Activated CD4-positive, alpha-beta T cell treated with anti-CD3 and anti-CD28 coated beads, Interleukin-2, amount 10 ng/mL, durations not matched to agents 7 days and 5 days (primary cell): ENCODE data around the gene DLX3. TPM values are rescaled to one million over a fixed set of nuclear protein-coding genes. Genes with fewer than 3 reads are reported as not detected.
A peak's percentile ranks its signal among the peaks of the same experiment; 100 is the strongest.

ENCODE experiments used
- CTCF ChIA-PET: fragments of 350-600 bp; sonication (Branson Sonifier 250); formaldehyde crosslinking; loops from one replicate; lab custom pipeline; 2021; ENCODE audit warnings: antibody characterized with exemption; lab: Charles Lee
- POLR2A ChIA-PET: fragments of 350-600 bp; sonication (Branson Sonifier 250); formaldehyde crosslinking; loops from one replicate; lab custom pipeline; 2021; ENCODE audit warnings: antibody characterized with exemption; lab: Charles Lee
- DNase-seq: peaks from one replicate; pipeline ENCODE4 v3.0.0-alpha.2; 2020
- H3K27ac Mint-ChIP-seq: one replicate; pipeline ENCODE4 v1.8.0; 2021; ENCODE audit warnings: mild to moderate bottlenecking, moderate library complexity, mixed read lengths
- H3K27me3 Mint-ChIP-seq: one replicate; pipeline ENCODE4 v1.8.0; 2021; ENCODE audit warnings: mixed read lengths
- H3K36me3 Mint-ChIP-seq: one replicate; pipeline ENCODE4 v1.8.0; 2021; ENCODE audit warnings: low read depth, mixed read lengths
- H3K4me1 Mint-ChIP-seq: one replicate; pipeline ENCODE4 v1.8.0; 2021; ENCODE audit warnings: mixed read lengths
- H3K4me3 Mint-ChIP-seq: one replicate; pipeline ENCODE4 v1.8.0; 2021; ENCODE audit warnings: mild to moderate bottlenecking, moderate library complexity, mixed read lengths
- H3K9me3 Mint-ChIP-seq: one replicate; pipeline ENCODE4 v1.8.0; 2021; ENCODE audit warnings: mixed read lengths
- total RNA-seq, 2 experiments: library from RNA; stranded (reverse); gene quantifications; one replicate each; pipeline ENCODE4 v1.2.3, GENCODE V29; 2021

DLX3 gene
- total RNA-seq, 2 experiments from 2014 or later, result not detected

DNA sequence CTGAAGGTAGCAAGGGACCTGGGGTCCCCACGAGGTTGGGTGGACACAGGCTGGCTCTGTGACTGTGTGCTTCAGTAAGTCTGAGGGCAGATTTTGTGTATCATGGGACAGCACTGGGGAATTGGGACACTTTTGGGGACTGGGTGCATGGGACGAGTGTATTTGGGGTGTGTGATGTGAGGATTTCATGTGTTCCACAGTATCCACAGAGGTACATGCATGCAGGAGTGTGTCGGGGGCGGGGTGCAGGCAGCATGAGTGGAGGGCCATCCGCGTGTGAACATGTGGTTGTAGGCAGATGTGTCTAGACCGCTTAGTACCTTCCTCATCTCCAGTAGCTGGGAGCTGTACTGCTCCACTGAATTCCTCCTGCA, 1.1 kb upstream of the DLX3 start:
- ChIA-PET CTCF (interaction anchor here (0.8 to 6.3 kb wide), 33 partner anchors 8 to 438 kb away, joined by 3 to 51 read pairs (median 4); partner anchors contain the start of genes ITGA3, PDK2, SLC35B1 and TAC4), POLR2A (no interaction called here)
- H3K4me1 Mint-ChIP-seq, result peaks cover 33% of the 10 kb centered on the region
- DNase-seq, result no peak
- H3K27me3 Mint-ChIP-seq, result peaks cover 68% of the 10 kb centered on the region
- no peak overlapping the region for H3K27ac Mint-ChIP-seq
- no peaks in the 10 kb centered on the region for H3K9me3 Mint-ChIP-seq
- no peak overlapping the region for H3K4me3 Mint-ChIP-seq
- peaks cover 5% of the 10 kb centered on the region for H3K36me3 Mint-ChIP-seq

DNA sequence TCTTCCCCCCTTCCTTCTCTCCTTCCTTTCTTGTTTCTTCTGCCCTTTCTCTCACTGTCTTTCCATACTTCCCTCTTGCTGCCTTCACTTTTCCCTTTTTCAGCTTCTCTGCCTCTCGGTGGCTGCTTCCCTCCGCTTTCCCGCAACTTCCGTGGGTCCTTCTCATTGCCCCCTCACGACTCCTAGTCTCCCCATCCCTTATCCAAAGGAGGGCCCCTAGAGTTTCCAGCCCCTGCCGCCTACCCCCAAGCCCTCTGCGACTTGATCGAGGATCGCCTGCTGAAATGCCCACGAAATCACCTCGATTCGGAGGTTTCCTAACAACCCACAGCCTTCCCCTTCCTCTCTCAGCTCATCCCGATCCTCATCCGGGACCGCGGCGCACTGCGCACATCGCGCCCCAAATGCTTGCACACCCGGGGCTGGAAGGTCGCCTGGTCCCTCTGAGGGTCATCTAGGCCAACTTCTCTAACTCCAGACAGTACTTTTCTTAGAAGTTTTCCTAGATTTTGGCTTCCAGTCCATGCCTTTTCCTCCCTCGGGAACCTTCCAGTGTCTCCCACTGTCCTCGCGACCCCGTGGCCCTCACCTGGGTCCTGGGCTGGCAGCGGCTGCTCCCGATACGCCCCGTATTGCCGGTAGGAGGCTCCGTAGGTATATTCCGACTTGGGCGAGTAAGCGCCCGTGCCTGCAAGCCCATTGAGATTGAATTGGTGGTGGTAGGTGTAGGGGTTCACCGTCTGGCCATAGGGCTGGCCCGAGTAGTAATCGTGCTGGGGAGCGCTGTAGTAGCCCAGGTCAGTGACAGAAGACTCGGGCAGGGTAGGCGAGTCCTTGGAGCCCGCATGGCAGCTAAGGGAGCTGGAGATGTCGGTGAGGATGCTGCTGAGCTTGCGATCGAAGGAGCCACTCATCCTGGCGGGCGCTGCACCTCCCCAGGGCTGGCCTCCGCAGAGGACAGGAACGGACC, 654 bp downstream of the DLX3 start:
- H3K4me1 Mint-ChIP-seq, result peaks cover 35% of the 10 kb centered on the region
- H3K27ac Mint-ChIP-seq, result peak overlapping the region; percentile 57
- H3K9me3 Mint-ChIP-seq, result no peaks in the 10 kb centered on the region
- DNase-seq, result no peak
- ChIA-PET POLR2A (no interaction called here), CTCF (interaction anchor here (0.6 to 6.3 kb wide), 6 partner anchors 16 to 132 kb away, joined by 3 to 51 read pairs (median 4); no protein-coding TSS in a partner anchor)
- H3K27me3 Mint-ChIP-seq, result peaks cover 71% of the 10 kb centered on the region
- H3K36me3 Mint-ChIP-seq, result peaks cover 5% of the 10 kb centered on the region
- H3K4me3 Mint-ChIP-seq, result peak overlapping the region; percentile 55

DNA sequence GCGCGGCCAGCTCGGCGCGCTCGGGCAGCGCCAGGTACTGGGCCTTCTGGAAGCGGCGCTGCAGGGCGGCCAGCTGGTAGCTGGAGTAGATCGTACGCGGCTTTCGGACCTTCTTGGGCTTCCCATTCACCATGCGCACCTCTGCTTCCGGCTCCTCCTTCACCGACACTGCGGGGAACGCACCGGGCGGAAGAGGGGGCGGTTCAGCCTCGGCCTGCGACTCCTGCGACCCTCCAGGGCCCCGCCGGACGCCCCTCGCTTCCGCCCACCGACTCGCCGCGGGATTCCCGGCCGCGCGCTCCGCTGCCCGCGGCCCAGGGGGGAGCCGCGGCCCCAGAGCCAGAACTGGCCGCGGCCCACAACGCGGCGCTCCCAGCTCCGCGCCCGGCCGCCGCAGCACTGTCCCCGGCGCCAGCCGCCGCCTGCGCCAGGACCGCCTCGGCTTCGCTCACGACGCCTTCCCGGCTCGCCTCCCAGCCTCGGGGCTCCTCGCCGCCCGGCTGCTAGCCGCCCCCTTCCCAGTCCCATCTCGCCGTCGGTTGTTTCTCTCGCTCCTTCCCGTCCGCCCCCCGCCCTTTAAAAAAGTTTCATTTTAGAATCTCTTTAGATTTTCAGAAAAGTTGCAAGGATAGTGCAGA, 1.5 kb downstream of the DLX3 start:
- Mint-ChIP-seq H3K4me3 (peak overlapping the region; percentile 55), H3K4me1 (peaks cover 32% of the 10 kb centered on the region), H3K27me3 (peaks cover 75% of the 10 kb centered on the region), H3K36me3 (peaks cover 5% of the 10 kb centered on the region), H3K9me3 (no peaks in the 10 kb centered on the region), H3K27ac (peak overlapping the region; percentile 57)
- peak; percentile 38 for DNase-seq
- ChIA-PET POLR2A (no interaction called here), CTCF (interaction anchor here (1.1 to 6.3 kb wide), 3 partner anchors 15 to 132 kb away, joined by 3 to 51 read pairs (median 41); no protein-coding TSS in a partner anchor)

DNA sequence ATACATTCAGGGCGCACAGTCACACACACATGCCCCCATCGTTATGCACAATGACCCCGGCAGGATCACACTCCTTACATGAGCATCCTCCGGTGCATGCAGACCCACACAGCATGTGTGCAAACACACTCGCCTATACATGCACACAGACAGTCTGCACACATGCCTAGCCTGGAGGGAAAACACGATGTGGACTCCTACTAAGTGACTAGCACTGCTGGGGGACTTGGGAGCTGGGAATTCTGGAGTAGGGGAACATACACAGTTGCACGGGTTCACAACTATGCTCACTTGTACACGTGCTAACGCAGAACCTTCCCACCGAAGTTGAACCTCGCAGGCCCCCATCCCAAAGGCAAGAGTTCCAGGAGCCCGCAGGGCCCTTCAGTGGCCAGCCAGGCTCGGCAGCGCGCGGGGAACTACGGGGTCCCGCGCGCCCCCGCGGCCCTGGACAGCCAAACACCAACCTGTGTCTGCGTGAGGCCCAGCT, 2.0 kb downstream of the DLX3 start:
- DNase-seq, result no peak
- Mint-ChIP-seq H3K36me3 (peaks cover 5% of the 10 kb centered on the region), H3K4me3 (peak overlapping the region; percentile 57), H3K27ac (no peak overlapping the region), H3K27me3 (peaks cover 81% of the 10 kb centered on the region), H3K4me1 (peaks cover 27% of the 10 kb centered on the region), H3K9me3 (no peaks in the 10 kb centered on the region)
- ChIA-PET CTCF (interaction anchor here (5.7 kb wide), 1 partner anchor 15 kb away, joined by 41 read pairs; no protein-coding TSS in a partner anchor), POLR2A (no interaction called here)

DNA sequence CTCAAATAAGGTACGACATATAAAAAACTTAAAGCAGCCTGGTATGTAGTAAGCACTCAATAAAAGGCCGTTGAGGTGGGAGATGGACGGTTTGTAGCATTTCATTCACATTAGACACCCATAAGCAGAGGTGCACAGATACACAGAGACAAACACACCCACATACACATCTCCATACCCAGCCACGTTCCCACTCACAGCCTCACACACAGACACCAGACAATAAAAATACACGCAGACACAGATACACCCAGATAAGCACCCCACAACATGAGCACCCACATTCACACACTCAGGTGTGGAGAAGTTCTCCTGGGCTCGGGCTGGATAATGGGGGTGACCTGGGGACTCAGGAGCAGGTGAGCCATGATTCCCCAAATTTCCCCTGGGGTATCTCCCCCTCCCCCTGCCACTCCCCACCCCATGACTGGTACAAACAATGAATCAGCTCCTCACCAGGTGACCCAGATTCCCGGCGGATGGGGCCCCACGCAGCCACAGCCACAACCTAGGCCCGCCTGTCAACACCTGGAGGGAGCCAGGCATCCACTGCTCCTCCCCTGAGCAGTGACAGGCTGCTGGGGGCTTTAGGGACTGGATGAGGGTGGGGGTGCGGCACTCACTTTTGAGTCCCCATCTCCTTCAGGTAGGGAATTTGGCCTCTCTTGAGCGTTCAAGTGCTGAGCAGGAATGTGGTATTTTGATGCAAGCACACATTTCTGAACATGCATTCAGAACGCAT, 2.7 kb downstream of the DLX3 start:
- peaks cover 27% of the 10 kb centered on the region for H3K4me1 Mint-ChIP-seq
- POLR2A ChIA-PET, result no interaction called here
- no peak for DNase-seq

DNA sequence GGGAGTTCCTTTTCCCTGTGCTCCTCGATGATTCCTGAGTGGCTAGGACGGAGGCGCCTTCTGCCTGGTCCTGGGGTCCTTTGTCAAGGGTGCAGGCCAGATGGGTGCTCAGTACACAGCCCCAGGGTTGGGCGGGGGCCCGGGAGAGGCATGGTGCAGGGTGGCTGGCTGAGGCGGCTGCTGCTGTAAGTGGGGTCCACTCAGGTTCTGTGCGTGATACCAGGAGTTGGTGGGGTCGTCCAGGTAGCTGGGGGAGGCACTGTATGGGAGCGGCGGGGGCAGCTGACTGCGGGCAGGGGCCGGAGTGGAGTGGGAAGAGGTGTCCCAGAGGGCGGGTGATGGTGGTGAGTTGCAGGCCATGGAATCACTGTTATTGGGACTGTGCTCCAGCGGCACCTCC, 3.6 kb downstream of the DLX3 start:
- H3K27me3 Mint-ChIP-seq, result peaks cover 87% of the 10 kb centered on the region
- H3K36me3 Mint-ChIP-seq, result peaks cover 5% of the 10 kb centered on the region
- CTCF ChIA-PET, result no interaction called here
- H3K4me1 Mint-ChIP-seq, result peaks cover 24% of the 10 kb centered on the region
- POLR2A ChIA-PET, result no interaction called here
- no peak for DNase-seq
- H3K9me3 Mint-ChIP-seq, result no peaks in the 10 kb centered on the region
- no peak overlapping the region for H3K4me3 Mint-ChIP-seq
- H3K27ac Mint-ChIP-seq, result no peak overlapping the region

More for the DNA sequence above, 2.7 kb downstream of the DLX3 start:
- peaks cover 5% of the 10 kb centered on the region for H3K36me3 Mint-ChIP-seq
- CTCF ChIA-PET, result no interaction called here
- peaks cover 83% of the 10 kb centered on the region for H3K27me3 Mint-ChIP-seq
- no peak overlapping the region for H3K27ac Mint-ChIP-seq
- H3K4me3 Mint-ChIP-seq, result no peak overlapping the region
- no peaks in the 10 kb centered on the region for H3K9me3 Mint-ChIP-seq

DNA sequence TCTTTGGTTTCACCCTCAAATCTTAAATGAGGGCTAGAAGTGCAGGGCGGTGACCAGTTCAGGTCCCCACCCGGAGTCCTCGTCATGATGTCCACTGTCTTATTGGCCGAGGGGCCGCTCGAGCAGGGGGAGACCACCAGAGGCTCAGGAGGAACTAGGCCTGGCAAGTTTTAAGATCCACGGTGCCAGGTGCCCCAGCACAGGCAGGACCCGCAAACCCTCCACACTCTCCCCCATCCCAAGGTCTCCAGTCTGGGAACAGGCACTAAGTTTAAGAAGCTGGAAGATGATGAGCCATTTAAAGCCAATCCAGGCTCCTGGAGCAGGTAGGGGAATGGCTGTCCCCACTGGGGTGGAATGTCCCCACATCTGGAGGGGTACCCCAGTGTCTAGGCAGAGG, 4.1 kb downstream of the DLX3 start:
- CTCF ChIA-PET, result interaction anchor here (0.7 to 1.0 kb wide), 2 partner anchors 35 to 142 kb away, joined by 3 read pairs; no protein-coding TSS in a partner anchor
- Mint-ChIP-seq H3K4me3 (no peak overlapping the region), H3K27ac (no peak overlapping the region), H3K4me1 (peaks cover 19% of the 10 kb centered on the region), H3K27me3 (peaks cover 83% of the 10 kb centered on the region), H3K9me3 (no peaks in the 10 kb centered on the region), H3K36me3 (peaks cover 5% of the 10 kb centered on the region)
- no peak for DNase-seq
- POLR2A ChIA-PET, result no interaction called here

DNA sequence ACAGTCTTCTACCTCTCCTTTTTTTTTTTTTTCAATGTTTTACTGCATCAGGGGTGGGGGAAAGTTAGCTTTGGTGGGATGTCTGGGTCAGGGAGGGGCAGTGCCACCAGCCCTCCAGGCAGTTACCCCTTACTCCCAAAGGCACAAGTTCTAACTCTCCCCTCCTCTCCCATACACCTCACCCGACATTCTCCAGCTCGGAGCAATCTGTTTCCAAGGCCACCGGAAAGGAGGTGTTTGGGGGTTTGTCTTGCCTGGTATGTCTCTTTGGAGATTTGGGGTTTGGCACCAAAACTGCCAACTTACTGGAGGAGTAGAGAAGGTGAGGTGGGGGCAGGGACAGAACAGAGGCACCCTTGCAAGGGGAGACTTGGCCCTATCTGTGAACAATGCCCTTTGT, 4.7 kb downstream of the DLX3 start:
- Mint-ChIP-seq H3K9me3 (no peaks in the 10 kb centered on the region), H3K27me3 (peaks cover 79% of the 10 kb centered on the region), H3K4me3 (no peak overlapping the region), H3K27ac (no peak overlapping the region), H3K4me1 (peaks cover 16% of the 10 kb centered on the region), H3K36me3 (peaks cover 4% of the 10 kb centered on the region)
- DNase-seq, result no peak
- CTCF ChIA-PET, result interaction anchor here (0.5 to 1.2 kb wide), 8 partner anchors 34 to 407 kb away, joined by 3 to 5 read pairs (median 4); no protein-coding TSS in a partner anchor
- POLR2A ChIA-PET, result no interaction called here

DNA sequence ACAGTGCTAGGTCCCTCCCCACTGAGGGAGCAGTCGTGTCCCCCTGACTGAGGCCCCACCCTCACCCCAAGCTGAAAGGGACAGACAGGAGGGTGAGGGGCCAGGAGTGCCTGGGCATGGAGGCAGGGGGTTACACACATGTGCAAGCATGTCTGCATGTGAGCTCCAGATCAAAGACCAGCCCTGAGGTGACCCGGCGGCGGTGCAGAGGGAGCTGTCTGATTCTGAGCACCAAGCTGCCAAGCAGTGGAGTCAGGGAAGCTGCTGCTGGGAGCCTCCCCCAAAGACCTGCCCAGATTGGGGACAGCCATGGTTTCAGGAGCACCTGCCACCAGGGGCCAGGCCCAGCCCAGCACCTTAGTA, 5.5 kb downstream of the DLX3 start:
- no peak for DNase-seq

DNA sequence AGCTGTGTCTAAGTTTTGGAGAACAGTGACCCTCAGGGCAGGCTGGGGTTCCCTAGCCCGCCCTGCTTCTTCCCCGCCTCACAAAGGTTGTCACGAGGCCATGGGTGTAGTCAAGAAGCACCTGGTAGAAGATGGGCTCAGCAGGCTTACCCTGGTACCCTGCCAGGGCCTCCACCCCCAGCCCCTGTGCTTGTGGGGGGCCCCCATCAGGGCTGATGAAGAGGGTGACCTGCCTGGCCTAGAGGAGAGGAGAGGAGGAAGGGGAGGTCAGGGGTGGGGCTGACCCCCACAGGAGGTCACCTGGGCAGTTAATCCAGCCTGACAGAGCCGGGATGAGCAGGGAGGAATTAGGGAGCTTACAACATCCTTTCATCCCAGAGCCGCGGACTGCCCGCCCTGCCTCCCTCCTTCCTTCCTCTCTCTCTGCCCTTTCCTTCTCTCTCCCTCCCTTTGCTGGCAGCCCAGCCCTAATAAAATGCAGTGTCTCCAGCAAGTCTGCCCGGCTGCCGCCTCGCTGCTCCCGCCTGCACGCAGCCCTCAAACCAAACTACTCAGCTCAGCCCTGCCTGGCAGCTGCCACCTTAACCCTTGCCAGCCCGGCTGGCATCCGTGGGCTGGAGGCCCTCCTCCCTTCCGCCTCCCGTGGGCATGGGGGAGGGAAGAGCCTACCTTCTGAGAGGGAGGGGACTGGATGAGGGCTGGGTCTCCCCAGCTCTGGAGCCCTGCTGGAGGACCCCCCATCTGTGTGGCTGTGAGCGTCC, 7.2 kb downstream of the DLX3 start:
- H3K27me3 Mint-ChIP-seq, result peaks cover 64% of the 10 kb centered on the region
- no peak overlapping the region for H3K4me3 Mint-ChIP-seq
- no peak for DNase-seq
- H3K27ac Mint-ChIP-seq, result no peak overlapping the region
- peaks cover 2% of the 10 kb centered on the region for H3K4me1 Mint-ChIP-seq
- no peaks in the 10 kb centered on the region for H3K9me3 Mint-ChIP-seq
- no peaks in the 10 kb centered on the region for H3K36me3 Mint-ChIP-seq
- ChIA-PET POLR2A (no interaction called here), CTCF (interaction anchor here (0.6 to 1.9 kb wide), 4 partner anchors 9 to 234 kb away, joined by 3 to 6 read pairs (median 4); no protein-coding TSS in a partner anchor)

More for the DNA sequence above, 5.5 kb downstream of the DLX3 start:
- Mint-ChIP-seq H3K36me3 (peaks cover 2% of the 10 kb centered on the region), H3K9me3 (no peaks in the 10 kb centered on the region), H3K27me3 (peaks cover 70% of the 10 kb centered on the region), H3K4me3 (no peak overlapping the region), H3K27ac (no peak overlapping the region), H3K4me1 (peaks cover 10% of the 10 kb centered on the region)
- ChIA-PET POLR2A (no interaction called here), CTCF (interaction anchor here (0.5 to 1.4 kb wide), 9 partner anchors 10 to 407 kb away, joined by 3 to 5 read pairs (median 4); partner anchors contain the start of gene PDK2)

DNA sequence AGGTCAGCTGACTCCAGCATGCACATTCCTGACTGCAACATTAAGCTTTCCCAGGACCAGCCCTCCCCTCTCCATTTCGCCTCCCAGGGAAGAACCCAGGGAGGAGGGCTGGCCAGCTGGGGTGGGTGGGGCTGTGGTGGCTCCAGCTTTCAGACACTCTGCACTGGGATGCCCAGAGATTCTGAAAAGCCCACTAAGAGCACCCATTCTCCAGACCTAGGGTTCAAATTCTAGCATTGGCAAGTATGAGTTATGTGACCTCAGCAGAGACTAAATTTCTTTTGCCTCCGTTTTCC, 7.8 kb downstream of the DLX3 start:
- no peak for DNase-seq
- ChIA-PET CTCF (interaction anchor here (1.8 to 1.9 kb wide), 2 partner anchors 9 to 11 kb away, joined by 5 to 6 read pairs; no protein-coding TSS in a partner anchor), POLR2A (no interaction called here)
- H3K4me3 Mint-ChIP-seq, result no peak overlapping the region
- no peaks in the 10 kb centered on the region for H3K36me3 Mint-ChIP-seq
- peaks cover 2% of the 10 kb centered on the region for H3K4me1 Mint-ChIP-seq
- H3K27ac Mint-ChIP-seq, result no peak overlapping the region
- peaks cover 62% of the 10 kb centered on the region for H3K27me3 Mint-ChIP-seq
- H3K9me3 Mint-ChIP-seq, result no peaks in the 10 kb centered on the region
